Trophoblast cell (in vitro differentiated cells and primary cell): ENCODE results near the gene RIMS3.

Experiments
- DNase-seq, 2 donors: peaks; one replicate each; pipeline ENCODE4 v3.0.0-alpha.2; 2016
- H2AFZ ChIP-seq: 2 replicates; pipeline ENCODE4 v1.6.1; 2013; ENCODE audit warnings: low read length, moderate library complexity, mild to moderate bottlenecking; ENCODE audit not compliant: insufficient read depth, poor library complexity
- H2AK5ac ChIP-seq: 2 replicates; pipeline ENCODE4 v1.6.1; 2013; ENCODE audit warnings: mild to moderate bottlenecking, low read length
- H2BK120ac ChIP-seq: 2 replicates; pipeline ENCODE4 v1.6.1; 2013; ENCODE audit warnings: low read length, mild to moderate bottlenecking, moderate library complexity; ENCODE audit not compliant: insufficient read depth, poor library complexity
- H2BK12ac ChIP-seq: 2 replicates; pipeline ENCODE4 v1.6.1; 2013; ENCODE audit warnings: mild to moderate bottlenecking, low read length, moderate library complexity
- H2BK5ac ChIP-seq: 2 replicates; pipeline ENCODE4 v1.6.1; 2013; ENCODE audit warnings: low read length, low read depth, moderate library complexity, mild to moderate bottlenecking; ENCODE audit not compliant: poor library complexity
- H3K14ac ChIP-seq: 2 replicates; pipeline ENCODE4 v1.6.1; 2013; ENCODE audit warnings: mild to moderate bottlenecking, low read length
- H3K18ac ChIP-seq: 2 replicates; pipeline ENCODE4 v1.6.1; 2013; ENCODE audit warnings: mild to moderate bottlenecking, low read length
- H3K23ac ChIP-seq: 2 replicates; pipeline ENCODE4 v1.6.1; 2013; ENCODE audit warnings: low read length
- H3K27ac ChIP-seq: 2 replicates; pipeline ENCODE4 v1.5.1; 2013; ENCODE audit warnings: low read depth, mild to moderate bottlenecking, inconsistent platforms, low read length, moderate library complexity
- H3K27me3 ChIP-seq: 2 replicates; pipeline ENCODE4 v1.6.1; 2013; ENCODE audit warnings: inconsistent platforms, mild to moderate bottlenecking, low read length, moderate library complexity; ENCODE audit not compliant: insufficient read depth
- H3K36me3 ChIP-seq, 2 experiments: 1 replicate in 1 of 2; 2 replicates in 1 of 2; pipeline ENCODE4 v1.6.1; 2013; ENCODE audit warnings: low read length in 2 of 2, mild to moderate bottlenecking in 2 of 2, moderate library complexity in 1 of 2; ENCODE audit not compliant: insufficient read depth in 2 of 2, control insufficient read depth in 1 of 2
- H3K4ac ChIP-seq: 2 replicates; pipeline ENCODE4 v1.6.1; 2013; ENCODE audit warnings: low read depth, mild to moderate bottlenecking, low read length, moderate library complexity
- H3K4me1 ChIP-seq, 2 experiments: 1 replicate in 1 of 2; 2 replicates in 1 of 2; pipeline ENCODE4 v1.6.1; 2013; ENCODE audit warnings: low read length in 2 of 2, mild to moderate bottlenecking in 2 of 2, moderate library complexity in 1 of 2; ENCODE audit not compliant: insufficient read depth in 2 of 2, control insufficient read depth in 1 of 2
- H3K4me2 ChIP-seq: 2 replicates; pipeline ENCODE4 v1.6.1; 2013; ENCODE audit warnings: inconsistent platforms, mild to moderate bottlenecking, low read length, moderate library complexity
- H3K4me3 ChIP-seq: 2 replicates; pipeline ENCODE4 v1.5.1; 2013; ENCODE audit warnings: mild to moderate bottlenecking, low read depth, low read length, inconsistent platforms
- H3K79me1 ChIP-seq: one replicate; pipeline ENCODE4 v1.6.1; 2013; ENCODE audit warnings: low read length
- H3K79me2 ChIP-seq: 2 replicates; pipeline ENCODE4 v1.6.1; 2013; ENCODE audit warnings: low read length, mild to moderate bottlenecking; ENCODE audit not compliant: control insufficient read depth, insufficient read depth, poor library complexity
- H3K9ac ChIP-seq: 2 replicates; pipeline ENCODE4 v1.6.1; 2013; ENCODE audit warnings: mild to moderate bottlenecking, low read length
- H3K9me3 ChIP-seq: 2 replicates; pipeline ENCODE4 v1.6.1; 2013; ENCODE audit warnings: low read depth, mild to moderate bottlenecking, control low read depth, inconsistent platforms, low read length; ENCODE audit not compliant: insufficient read depth
- H4K12ac ChIP-seq: 2 replicates; pipeline ENCODE4 v1.6.1; 2013; ENCODE audit warnings: low read depth, mild to moderate bottlenecking, low read length, moderate library complexity
- H4K8ac ChIP-seq: 2 replicates; pipeline ENCODE4 v1.6.1; 2013; ENCODE audit warnings: low read depth, mild to moderate bottlenecking, low read length, moderate library complexity
- H4K91ac ChIP-seq: one replicate; pipeline ENCODE4 v1.6.1; 2013; ENCODE audit warnings: low read depth, mild to moderate bottlenecking, low read length, moderate library complexity
- WGBS: extraction: QIAGEN DNeasy Blood & Tissue Kit; methylation state at CpG from one replicate; pipeline ENCODE4 v1.1.7; 2013; ENCODE audit warnings: missing lambda C conversion rate; ENCODE audit not compliant: insufficient read length, insufficient coverage; ENCODE audit errors: extremely low coverage; 5-methylcytosine and 5-hydroxymethylcytosine counted together

RIMS3 gene

GRCh38 chr1:40648928-40649591 lies 16.4 kb downstream of the RIMS3 start:
- whole genome bisulfite sequencing = no CpG with 5 or more reads among the region's 15 CpGs
- no peak overlapping the region for H2AK5ac ChIP-seq
- H3K36me3 ChIP-seq = no peaks in the 10 kb centered on the region

DNA sequence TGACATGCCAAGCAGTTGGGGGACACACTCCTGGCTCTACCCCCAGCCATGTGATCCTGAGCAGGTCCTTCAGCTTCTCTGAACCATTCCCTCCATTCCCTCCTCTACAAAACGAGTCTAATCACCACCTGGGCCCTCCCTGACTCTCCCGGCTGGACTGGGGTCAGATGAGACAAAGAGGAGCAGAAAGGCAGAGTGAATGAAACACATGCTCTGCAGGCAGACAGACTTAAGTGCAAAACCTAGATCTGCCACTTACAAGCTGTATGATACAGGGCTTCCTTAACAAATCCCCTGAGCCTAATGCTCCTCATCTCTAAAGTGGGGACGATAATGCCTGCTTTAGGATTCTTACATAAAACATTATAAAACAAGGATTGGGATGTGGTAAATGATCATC lies 17.3 kb downstream of the RIMS3 start:
- no peak overlapping the region for H3K27ac ChIP-seq
- H2AK5ac ChIP-seq = no peak overlapping the region
- H4K91ac ChIP-seq = no peak overlapping the region
- H3K18ac ChIP-seq = no peak overlapping the region
- H3K14ac ChIP-seq = no peak overlapping the region
- H3K23ac ChIP-seq = no peak overlapping the region
- H3K4me1 ChIP-seq = no peaks in the 10 kb centered on the region
- DNase-seq = no peak
- H3K9me3 ChIP-seq = peaks cover 4% of the 10 kb centered on the region
- H3K4me3 ChIP-seq = no peak overlapping the region
- H3K4me2 ChIP-seq = no peak overlapping the region
- H2BK120ac ChIP-seq = no peak overlapping the region
- no peak overlapping the region for H3K9ac ChIP-seq
- H3K36me3 ChIP-seq = no peaks in the 10 kb centered on the region
- no peak overlapping the region for H3K4ac ChIP-seq
- no peak overlapping the region for H2AFZ ChIP-seq
- no peak overlapping the region for H4K12ac ChIP-seq
- WGBS = no CpG with 5 or more reads among the region's 3 CpGs
- no peaks in the 10 kb centered on the region for H3K79me2 ChIP-seq
- no peak overlapping the region for H2BK5ac ChIP-seq
- H4K8ac ChIP-seq = no peak overlapping the region
- H3K79me1 ChIP-seq = no peaks in the 10 kb centered on the region
- no peak overlapping the region for H2BK12ac ChIP-seq
- no peaks in the 10 kb centered on the region for H3K27me3 ChIP-seq

More at GRCh38 chr1:40648928-40649591, 16.4 kb downstream of the RIMS3 start:
- no peak overlapping the region for H4K12ac ChIP-seq
- H2BK12ac ChIP-seq = no peak overlapping the region
- no peak overlapping the region for H2AFZ ChIP-seq
- H3K18ac ChIP-seq = no peak overlapping the region
- H4K8ac ChIP-seq = no peak overlapping the region
- no peaks in the 10 kb centered on the region for H3K27me3 ChIP-seq
- H3K14ac ChIP-seq = no peak overlapping the region
- H3K9ac ChIP-seq = no peak overlapping the region
- no peak overlapping the region for H4K91ac ChIP-seq
- no peak overlapping the region for H3K4me2 ChIP-seq
- H3K23ac ChIP-seq = no peak overlapping the region
- peaks cover 4% of the 10 kb centered on the region for H3K9me3 ChIP-seq
- H2BK120ac ChIP-seq = no peak overlapping the region
- H3K79me1 ChIP-seq = no peaks in the 10 kb centered on the region
- H3K4me1 ChIP-seq = no peaks in the 10 kb centered on the region
- no peak overlapping the region for H3K4ac ChIP-seq
- H2BK5ac ChIP-seq = no peak overlapping the region
- H3K79me2 ChIP-seq = no peaks in the 10 kb centered on the region
- H3K4me3 ChIP-seq = peak overlapping the region; percentile 6
- no peak overlapping the region for H3K27ac ChIP-seq
- no peak for DNase-seq

DNA sequence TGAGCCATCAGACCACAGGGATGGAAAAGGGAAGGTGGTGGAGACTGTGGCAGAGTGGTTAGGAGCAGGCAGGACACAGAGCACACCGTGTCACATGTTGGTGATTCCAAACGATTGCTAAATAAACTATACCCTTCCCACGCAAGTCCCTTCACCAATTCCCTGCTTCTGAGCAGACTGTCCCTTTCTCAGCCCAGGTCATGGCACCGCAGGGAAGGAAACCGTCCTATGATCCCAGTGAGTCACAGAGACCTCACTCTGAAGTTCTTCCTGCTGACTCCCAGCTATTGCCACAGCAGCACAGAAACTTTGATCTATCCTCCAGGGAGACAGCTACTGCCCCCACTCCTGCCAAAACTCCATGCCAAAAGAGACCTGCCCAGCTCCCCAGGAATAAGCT lies 19.2 kb downstream of the RIMS3 start:
- WGBS = no CpG with 5 or more reads among the region's 5 CpGs
- Histone ChIP-seq H3K23ac (no peak overlapping the region), H3K4me3 (no peak overlapping the region), H3K27ac (no peak overlapping the region), H4K8ac (no peak overlapping the region), H3K79me2 (no peaks in the 10 kb centered on the region), H3K36me3 (no peaks in the 10 kb centered on the region), H4K12ac (no peak overlapping the region), H2BK120ac (no peak overlapping the region), H3K4me1 (no peaks in the 10 kb centered on the region), H2AK5ac (no peak overlapping the region), H3K79me1 (no peaks in the 10 kb centered on the region), H2AFZ (no peak overlapping the region), H3K9me3 (peaks cover 4% of the 10 kb centered on the region), H3K14ac (no peak overlapping the region), H3K27me3 (no peaks in the 10 kb centered on the region), H3K9ac (no peak overlapping the region), H3K4me2 (no peak overlapping the region), H2BK12ac (no peak overlapping the region), H3K4ac (no peak overlapping the region), H4K91ac (no peak overlapping the region), H2BK5ac (no peak overlapping the region), H3K18ac (no peak overlapping the region)
- DNase-seq = no peak

DNA sequence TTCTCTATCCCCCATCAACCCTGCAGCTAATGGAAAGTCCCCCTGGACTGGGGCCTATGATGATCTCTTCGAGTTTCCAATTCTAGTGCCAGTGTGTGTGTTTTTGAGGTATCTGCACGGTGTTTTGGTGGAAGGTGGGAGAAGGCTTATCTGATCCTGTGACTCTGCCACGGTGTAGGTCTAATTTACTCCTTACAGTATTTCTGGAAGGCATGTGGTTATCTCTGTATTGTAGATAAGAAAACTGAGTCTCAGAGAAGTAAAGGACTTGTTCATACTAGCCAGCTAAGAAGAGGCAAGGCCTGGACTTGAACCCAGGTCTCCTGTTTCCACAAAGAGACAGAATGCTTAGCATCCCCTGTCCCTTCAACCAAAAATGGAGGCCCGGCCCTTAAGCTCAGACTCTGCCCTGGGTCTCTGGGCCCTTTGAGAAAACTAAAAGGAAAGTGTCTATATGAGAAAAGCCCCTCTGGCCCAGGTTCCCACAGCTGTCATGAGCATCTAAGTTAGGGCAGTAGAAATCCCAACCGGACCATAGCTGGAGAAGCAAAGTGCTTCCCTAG lies 20.3 kb downstream of the RIMS3 start:
- no peak overlapping the region for H3K9ac ChIP-seq
- no peaks in the 10 kb centered on the region for H3K4me1 ChIP-seq
- no peak overlapping the region for H3K4ac ChIP-seq
- no peak for DNase-seq
- no peaks in the 10 kb centered on the region for H3K36me3 ChIP-seq
- H3K23ac ChIP-seq = no peak overlapping the region
- H4K12ac ChIP-seq = no peak overlapping the region
- no peak overlapping the region for H2AK5ac ChIP-seq
- WGBS = no CpG with 5 or more reads among the region's 5 CpGs
- no peak overlapping the region for H4K91ac ChIP-seq
- no peaks in the 10 kb centered on the region for H3K27me3 ChIP-seq
- no peaks in the 10 kb centered on the region for H3K79me1 ChIP-seq
- H2BK5ac ChIP-seq = no peak overlapping the region
- no peak overlapping the region for H3K18ac ChIP-seq
- H3K27ac ChIP-seq = no peak overlapping the region
- no peak overlapping the region for H2AFZ ChIP-seq
- no peaks in the 10 kb centered on the region for H3K79me2 ChIP-seq
- H2BK120ac ChIP-seq = no peak overlapping the region
- H3K4me3 ChIP-seq = no peak overlapping the region
- H4K8ac ChIP-seq = no peak overlapping the region
- H3K4me2 ChIP-seq = no peak overlapping the region
- peaks cover 3% of the 10 kb centered on the region for H3K9me3 ChIP-seq
- no peak overlapping the region for H2BK12ac ChIP-seq
- H3K14ac ChIP-seq = no peak overlapping the region
